Panc1 (cell line): ENCODE results near the gene RAB28.

Source experiments
- CTCF ChIP-seq: fragments of 450-650 bp; IDR thresholded peaks from 2 replicates; pipeline ENCODE4 v1.5.1; 2017; ENCODE audit warnings: mild to moderate bottlenecking
- REST ChIP-seq, 2 experiments: IDR thresholded peaks; 2 replicates each; pipeline ENCODE4 v1.6.1; 2011 to 2012; ENCODE audit warnings: low read depth in 2 of 2, control low read depth in 1 of 2, low read length in 1 of 2, mild to moderate bottlenecking in 1 of 2, moderate library complexity in 1 of 2; ENCODE audit not compliant: insufficient read depth in 1 of 2
- SIN3A ChIP-seq: IDR thresholded peaks from 2 replicates; pipeline ENCODE4 v1.6.1; 2012; ENCODE audit warnings: low read depth, mild to moderate bottlenecking, low read length, moderate library complexity, borderline replicate concordance; ENCODE audit not compliant: insufficient read depth

GRCh38 chr4:13483768-13484121 lies 395 bp downstream of the RAB28 start:
- TF ChIP-seq CTCF (no peak), REST (IDR thresholded peaks at IDR 0.05; ENCODE audit: insufficient read depth in 1 of 2, low read depth in 2 of 2, low read length in 1 of 2) (peak in 1 of 2 experiments; percentile 31; a peak in 1 of 4 replicates), SIN3A (no peak)
